Measurements from ENCODE around the gene AURKB.
"Not testable (repeated sequence)": the region's sequence is repeated elsewhere in the genome, so short reads cannot be mapped to it uniquely, and the experiment has no call there.

Gene AURKB

DNA sequence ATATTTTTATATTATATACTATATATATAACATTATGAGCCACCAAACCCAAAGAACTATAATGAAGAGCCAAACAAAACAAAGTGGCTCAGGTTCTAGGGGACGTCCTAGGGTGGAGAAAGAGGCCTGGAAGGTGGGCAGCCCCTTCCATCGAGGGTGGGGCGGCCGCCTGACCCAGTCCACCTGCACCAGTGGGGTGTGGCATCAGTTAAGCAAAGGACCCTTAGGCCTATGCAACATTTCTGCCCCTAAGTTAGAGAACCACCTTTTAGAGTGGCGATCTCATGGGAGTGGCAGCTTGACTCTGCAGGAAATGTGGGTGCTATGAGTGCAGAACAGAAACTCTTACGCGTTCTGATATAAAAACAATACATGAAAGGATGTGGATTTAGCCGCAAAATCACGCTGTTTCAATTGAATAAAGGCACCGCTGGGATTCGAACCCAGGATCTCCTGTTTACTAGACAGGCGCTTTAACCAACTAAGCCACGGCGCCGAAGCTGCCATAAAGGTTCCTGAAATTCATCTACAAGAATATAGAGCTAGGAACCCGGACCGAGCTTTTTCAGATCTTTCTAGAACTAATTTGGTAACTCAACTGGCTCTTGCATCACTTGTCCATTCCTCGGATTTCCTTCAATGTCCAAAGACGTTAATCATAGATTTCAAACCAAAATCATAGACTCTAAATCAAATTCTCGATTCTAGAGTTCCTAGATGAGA is 15.6 kb upstream of the AURKB start:
- DNase-seq (ENCODE audit: low read depth in 2 of 2, low spot score in 1 of 2) = peak in 1 of 2 donors; percentile 28

- no peak for DNase-seq (ENCODE audit: low read depth in 2 of 2, low spot score in 1 of 2)
Observed at GRCh38 chr17:8224891-8225812, 14.8 kb upstream of the AURKB start.

GRCh38 chr17:8223356-8224126 is 13.2 kb upstream of the AURKB start:
- DNase-seq (ENCODE audit: low read depth in 2 of 2, low spot score in 1 of 2) = no peak

- peak; percentile 85 to 86 for DNase-seq (ENCODE audit: low read depth in 2 of 2, low spot score in 1 of 2)
Observed at GRCh38 chr17:8222630-8223355, 12.4 kb upstream of the AURKB start.

GRCh38 chr17:8222380-8222629 is 11.9 kb upstream of the AURKB start:
- DNase-seq (ENCODE audit: low read depth in 2 of 2, low spot score in 1 of 2) = no peak

DNA sequence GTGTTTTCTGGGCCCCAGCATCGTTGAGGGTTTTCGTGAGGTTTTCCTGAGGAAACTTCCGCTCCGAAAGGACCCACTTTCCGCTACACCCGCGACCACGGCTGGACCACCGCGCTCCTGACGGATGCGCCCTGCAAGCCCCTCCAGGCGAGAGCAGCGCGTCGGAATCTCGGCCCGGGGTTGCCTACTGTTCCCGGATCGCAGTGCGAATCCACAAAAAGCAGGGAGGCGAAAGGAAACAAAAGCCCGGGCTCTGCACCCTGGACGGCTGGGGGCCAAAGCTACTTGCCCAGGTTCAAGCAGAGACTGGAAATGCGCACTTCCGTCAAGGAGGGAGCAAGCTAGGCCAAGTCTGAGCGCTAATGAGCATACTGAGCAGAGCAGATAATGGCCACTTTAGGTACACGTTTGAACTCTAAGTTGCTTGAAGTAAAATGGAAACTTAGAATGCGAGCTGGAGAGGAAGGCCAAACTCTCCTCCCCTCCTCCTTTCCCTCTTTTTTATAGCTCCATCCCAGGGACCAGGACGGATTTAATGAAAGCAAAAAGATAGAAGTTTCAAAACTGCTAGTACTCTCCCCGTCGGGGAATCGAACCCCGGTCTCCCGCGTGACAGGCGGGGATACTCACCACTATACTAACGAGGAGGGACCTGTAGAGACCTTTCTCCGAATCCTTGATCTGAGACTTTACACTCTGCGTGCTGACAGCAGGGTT is 11.4 kb upstream of the AURKB start:
- DNase-seq (ENCODE audit: low read depth in 2 of 2, low spot score in 1 of 2) = peak; percentile 80 to 84

DNA sequence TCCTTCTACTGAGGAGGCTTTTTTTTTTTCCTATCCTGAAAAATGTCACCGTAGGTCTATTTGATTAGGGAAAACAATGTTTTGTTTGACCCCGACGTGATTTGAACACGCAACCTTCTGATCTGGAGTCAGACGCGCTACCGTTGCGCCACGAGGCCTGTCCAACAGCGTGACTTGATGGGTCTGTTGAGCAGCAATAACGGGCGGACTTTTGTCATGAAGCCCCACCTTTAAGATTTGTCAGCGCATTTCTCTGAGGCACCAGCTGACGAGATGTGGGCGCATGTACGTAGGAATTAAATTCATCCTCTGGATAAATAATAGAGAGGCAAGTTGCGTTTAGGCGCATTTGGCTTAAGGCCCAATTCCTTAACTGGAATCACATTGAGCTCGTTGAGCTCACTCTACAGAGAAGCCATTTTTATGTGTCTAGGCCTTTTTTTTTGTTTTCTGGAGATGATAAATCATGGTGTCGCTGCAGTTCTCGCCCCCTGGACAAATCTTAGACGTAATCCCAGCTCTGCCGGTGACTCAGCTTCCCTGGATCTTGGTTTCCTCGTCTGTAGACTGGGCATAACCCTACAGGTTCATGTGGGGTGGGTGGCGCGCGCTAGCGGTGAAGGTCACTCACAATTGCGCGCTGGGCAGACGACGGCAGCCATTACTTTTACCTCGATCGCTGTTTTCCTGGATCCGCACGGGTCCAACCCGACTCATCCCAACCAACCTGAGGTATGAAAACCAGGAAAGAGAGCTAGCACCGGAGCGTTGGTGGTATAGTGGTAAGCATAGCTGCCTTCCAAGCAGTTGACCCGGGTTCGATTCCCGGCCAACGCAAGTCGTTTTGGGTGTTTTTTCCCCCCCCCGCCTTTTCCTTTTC is 10.6 kb upstream of the AURKB start:
- DNase-seq (ENCODE audit: low read depth in 2 of 2, low spot score in 1 of 2) = peak; percentile 76 to 77

DNA sequence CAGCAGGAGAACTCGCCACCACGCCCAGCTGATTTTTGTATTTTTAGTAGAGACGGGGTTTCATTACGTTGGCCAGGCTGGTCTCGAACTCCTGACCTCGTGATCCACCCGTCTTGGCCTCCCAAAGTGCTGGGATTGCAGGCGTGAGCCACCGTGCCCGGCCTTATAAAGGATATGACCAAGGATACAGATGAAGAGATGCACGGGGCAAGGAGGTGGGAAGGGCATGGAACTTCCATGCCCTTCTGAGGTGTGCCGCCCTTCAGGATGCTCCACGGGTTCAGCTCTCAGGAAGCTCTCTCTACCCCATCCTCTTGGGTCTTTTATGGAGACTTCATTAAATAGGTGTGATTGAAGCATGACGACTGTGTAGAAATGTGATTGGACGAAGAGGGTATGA is 3.6 kb upstream of the AURKB start:
- DNase-seq (ENCODE audit: low read depth in 2 of 2, low spot score in 1 of 2) = not testable (repeated sequence)

DNA sequence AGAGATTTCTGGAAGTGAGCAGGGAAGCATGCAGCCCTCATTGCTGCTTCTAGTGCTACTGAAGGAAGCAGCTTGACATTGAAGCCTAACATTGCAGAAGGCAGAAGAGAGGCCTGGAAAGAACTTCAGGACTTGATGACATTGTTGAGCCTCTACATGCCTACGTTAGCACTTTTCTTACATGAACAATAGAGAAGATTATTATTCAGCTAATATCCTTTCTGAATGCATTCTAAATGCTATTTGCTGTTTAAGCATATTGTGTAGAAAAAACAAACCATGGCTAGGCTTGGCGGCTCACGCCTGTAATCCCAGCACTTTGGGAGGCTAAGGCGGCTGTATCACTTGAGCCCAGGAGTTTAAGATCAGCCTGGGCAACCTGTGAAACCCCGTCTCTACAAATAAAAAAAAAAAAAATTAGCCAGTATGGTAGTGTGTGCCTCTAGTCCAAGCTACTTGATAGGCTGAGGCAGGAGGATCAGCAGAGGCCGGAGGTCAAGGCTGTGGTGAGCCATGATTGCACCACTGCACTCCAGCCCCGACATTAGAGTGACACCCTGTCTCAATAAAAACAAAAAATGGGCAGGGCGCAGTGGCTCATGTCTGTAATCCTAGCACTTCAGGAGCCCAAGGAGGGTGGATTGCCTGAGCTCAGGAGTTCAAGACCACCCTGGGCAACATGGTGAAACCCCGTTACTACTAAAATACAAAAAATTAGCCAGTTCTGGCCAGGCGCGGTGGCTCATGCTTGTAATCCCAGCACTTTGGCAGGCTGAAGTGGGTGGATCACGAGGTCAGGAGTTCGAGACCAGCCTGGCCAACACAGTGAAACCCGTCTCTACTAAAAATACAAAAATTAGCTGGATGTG is 2.2 kb upstream of the AURKB start:
- no peak for DNase-seq (ENCODE audit: low read depth in 2 of 2, low spot score in 1 of 2)

DNA sequence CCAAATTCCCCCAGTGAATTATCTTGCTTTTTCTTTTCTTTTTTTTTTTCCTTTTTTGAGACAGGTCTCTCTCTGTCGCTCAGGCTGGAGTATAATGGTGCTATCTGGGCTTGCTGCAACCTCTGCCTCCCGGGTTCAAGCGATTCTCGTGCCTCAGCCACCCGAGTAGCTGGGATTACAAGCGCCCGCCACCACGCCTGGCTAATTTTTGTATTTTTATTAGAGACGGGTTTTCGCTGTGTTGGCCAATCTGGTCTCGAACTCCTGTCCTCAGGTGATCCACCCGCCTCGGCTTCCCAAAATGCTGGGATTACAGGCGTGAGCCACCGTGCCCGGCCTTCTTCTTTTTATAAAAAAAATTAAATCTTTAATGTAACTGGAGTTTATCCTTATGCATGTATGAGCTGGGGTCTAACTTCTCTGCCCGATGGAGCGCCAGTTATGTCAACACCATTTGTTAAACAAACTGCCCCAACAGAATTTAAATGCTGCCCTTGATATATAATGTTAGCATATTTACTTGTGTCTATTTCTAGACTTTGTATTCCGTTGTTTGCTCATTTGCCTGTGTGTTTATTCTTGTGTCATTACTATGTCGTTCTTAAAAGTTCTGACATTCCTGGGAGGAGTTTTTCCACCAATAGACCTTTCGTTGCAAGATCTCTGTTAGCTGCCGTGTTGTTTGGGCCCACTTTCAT is 535 bp upstream of the AURKB start:
- DNase-seq (ENCODE audit: low read depth in 2 of 2, low spot score in 1 of 2) = no peak

GRCh38 chr17:8206536-8206935 is 3.8 kb downstream of the AURKB start:
- no peak for DNase-seq (ENCODE audit: low read depth in 2 of 2, low spot score in 1 of 2)

- DNase-seq (ENCODE audit: low read depth in 2 of 2, low spot score in 1 of 2) = no peak
Observed at GRCh38 chr17:8204761-8205555, 5.4 kb downstream of the AURKB start.

DNA sequence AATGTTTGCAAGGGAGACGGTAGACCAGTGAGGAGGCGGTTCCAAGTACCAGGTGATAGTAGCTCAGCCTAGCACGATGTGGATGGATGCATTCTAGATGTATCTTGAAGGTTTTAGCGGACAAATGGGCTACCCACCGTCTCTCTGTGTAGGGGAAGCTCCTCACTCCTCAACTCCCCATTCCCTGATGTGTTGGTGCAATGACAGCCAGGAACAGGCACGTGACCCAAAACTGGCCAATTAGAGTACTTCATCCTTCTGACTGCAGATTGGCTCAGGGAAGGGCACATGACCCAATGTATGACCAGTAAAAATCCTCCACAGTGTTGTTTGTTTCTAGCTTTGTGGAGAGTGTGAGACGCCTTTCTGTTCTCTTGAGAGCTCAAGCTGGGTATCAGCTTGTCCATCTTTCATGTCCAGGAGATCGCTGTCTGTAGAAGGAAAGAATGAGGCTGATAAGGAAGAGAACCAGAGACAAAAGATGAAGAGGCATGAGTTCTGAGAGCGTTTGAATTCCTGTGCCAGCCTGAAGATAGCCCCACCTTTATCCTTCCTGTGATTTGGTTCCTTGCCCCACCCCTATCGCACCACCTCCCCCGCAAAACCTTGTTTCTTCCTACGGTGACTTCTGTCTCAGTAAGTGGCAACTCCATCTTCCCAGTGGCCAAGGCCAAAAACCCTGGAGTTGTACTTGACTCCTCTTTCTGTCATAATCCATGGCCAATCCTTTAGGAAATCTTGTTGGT is 18.1 kb downstream of the AURKB start:
- no peak for DNase-seq (ENCODE audit: low read depth in 2 of 2, low spot score in 1 of 2)

DNA sequence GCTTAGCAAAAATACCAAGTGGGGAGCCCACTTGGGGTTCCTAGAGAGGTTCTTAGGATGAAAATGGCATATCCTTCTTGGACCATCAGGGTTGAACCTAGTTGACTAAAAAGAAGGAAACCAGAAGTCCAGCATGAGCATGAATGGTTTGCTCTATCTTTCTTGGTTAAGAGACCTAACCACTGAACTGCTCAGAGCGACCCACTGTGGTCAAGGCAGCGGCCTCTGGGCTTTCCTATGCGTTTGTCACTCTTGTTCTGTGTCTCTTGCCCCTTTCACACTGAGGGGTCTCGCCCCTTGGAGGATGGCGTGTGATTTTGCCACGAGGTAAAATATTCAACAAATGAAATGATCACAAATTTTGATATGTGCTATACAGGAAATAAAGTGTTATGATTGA is 19.9 kb downstream of the AURKB start:
- DNase-seq (ENCODE audit: low read depth in 2 of 2, low spot score in 1 of 2) = no peak

DNA sequence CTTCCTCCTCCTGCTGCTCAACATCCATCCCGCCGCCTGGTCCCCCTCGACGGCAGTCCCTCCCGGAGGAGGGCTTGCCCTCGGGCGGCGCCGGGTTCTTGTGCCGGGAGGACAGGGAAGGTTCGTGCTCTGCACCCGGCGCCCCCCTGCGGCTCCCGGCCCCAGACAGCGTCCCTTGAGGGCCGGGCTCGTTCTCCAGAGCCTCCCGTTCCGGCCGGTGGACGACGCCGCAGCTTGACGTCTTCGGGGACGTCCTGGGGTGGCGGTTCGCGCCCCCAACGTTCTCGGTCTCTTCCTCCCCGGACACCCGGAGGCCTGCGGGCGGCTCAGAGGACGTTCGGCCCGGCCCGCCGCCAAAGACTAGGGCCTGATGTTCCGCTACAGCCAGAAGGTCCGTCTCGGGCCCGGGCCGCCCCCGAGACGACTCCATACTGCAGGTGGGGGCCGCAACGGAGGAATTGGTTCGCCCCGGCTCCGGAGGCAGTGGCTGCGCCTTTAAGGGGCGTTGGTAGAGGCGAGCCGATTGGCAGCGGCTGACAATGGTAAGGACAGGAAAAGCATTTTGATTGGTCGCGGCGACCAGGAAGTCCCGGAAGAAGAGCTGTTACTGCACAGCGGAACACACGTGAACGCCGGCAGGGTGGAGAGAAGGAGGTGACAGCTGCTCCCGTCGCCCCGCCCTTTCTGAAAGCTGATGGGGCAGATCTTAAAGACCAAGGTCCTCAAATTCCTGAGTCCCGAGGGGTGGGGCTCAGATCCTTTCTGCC is 20.5 kb downstream of the AURKB start, which contains the start of gene BORCS6:
Gene BORCS6, minus strand, starts transcription at position 470 of the 767 bp plus-strand sequence. Its CDS starts 40 bp downstream, at position 430.
- DNase-seq (ENCODE audit: low read depth in 2 of 2, low spot score in 1 of 2) = peak; percentile 84 to 91
